GM12864 (cell line): ENCODE measurements around the gene ARHGAP23.

ENCODE experiments used
- DNase-seq: peaks from one replicate; pipeline ENCODE4 v3.0.0-alpha.2; 2011; ENCODE audit warnings: low read depth
- H3K4me3 ChIP-seq: 2 replicates; pipeline ENCODE4 v1.5.1; 2011; ENCODE audit warnings: mild to moderate bottlenecking, low read depth, low read length, control low read depth
- TF ChIP-seq, protein P1 (sequence below): IDR thresholded peaks from 2 replicates; pipeline ENCODE4 v1.5.1; 2011; ENCODE audit warnings: low read depth, mild to moderate bottlenecking, moderate library complexity, low read length, control low read depth, inconsistent platforms; ENCODE audit errors: missing control alignments

The ARHGAP23 gene

GRCh38 chr17:38428643-38429371 is 543 bp downstream of the ARHGAP23 start:
- DNase-seq = no peak
- TF ChIP-seq, protein P1, sequence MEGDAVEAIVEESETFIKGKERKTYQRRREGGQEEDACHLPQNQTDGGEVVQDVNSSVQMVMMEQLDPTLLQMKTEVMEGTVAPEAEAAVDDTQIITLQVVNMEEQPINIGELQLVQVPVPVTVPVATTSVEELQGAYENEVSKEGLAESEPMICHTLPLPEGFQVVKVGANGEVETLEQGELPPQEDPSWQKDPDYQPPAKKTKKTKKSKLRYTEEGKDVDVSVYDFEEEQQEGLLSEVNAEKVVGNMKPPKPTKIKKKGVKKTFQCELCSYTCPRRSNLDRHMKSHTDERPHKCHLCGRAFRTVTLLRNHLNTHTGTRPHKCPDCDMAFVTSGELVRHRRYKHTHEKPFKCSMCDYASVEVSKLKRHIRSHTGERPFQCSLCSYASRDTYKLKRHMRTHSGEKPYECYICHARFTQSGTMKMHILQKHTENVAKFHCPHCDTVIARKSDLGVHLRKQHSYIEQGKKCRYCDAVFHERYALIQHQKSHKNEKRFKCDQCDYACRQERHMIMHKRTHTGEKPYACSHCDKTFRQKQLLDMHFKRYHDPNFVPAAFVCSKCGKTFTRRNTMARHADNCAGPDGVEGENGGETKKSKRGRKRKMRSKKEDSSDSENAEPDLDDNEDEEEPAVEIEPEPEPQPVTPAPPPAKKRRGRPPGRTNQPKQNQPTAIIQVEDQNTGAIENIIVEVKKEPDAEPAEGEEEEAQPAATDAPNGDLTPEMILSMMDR = no peak
- H3K4me3 ChIP-seq = peak overlapping the region; percentile 74

DNA sequence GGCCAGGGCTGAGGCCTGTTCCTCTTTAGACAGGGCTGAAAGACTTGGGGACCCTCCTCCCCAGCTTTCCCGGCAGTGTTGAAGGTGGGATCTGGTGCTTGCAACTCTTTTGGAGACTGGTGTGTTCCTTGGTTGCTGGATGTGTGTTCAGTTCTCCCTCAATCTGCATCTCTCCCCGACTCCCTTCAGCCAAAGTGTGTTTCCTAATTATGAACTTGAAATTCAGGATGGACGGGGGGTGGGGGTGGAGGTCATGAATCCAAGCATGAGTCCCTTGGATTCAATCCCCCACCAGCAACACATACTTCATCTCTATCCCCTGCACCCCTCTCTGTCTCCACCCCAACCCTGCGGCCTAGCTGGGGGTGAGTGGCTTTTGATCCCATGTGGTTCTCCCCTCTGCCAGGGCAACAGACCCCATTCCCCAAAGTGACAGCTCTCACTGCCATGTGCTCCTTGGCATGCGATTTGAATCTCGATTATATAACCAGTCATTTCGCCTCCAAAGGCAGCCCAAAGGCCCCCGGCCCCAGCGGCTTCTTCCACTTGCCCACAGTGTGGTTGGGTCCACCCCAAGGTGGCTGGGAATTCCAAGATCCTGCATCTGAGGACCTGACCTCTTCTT is 1.3 kb downstream of the ARHGAP23 start:
- H3K4me3 ChIP-seq = no peak overlapping the region
- TF ChIP-seq, protein P1 = no peak
- DNase-seq = no peak

DNA sequence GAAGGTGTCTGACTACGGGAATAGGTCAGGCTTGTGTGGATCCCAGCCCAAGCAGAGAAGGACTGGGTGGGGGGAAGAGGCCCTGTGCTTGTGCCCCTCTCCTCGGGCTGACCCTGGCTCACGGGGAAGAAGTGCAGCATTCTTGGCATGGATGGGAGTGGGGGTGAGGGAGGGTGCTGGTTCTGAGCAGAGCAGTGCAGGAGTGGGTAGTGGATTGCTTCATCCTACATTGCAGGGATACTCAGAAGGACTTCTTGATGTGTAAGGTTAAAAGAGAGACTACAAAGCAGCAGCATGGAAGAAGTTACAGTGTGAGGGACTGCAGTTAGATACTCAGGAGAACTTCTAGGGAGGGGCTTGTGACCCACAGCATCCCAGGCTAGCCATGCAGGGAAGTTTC is 2.1 kb downstream of the ARHGAP23 start:
- TF ChIP-seq, protein P1 = no peak
- DNase-seq = no peak

DNA sequence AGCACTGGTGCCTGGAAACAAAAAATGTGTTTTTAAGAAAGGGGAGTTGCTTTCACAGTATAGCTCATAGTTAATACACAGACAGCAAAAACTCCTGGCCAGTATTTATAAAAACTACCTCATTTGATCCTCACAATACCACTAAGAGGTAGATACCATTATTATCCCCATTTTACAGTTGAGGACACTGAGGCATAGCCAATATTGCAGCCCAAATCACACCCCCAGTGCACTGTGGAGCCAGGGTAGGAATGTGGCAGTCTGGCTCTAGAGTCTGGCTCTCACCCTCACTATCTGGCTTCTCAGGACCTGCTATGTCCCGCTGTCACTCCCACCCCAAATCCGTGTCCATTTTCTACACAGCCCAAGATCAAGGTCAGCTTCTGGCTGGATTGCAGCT is 2.6 kb downstream of the ARHGAP23 start:
- H3K4me3 ChIP-seq = no peak overlapping the region
- no peak for DNase-seq
- TF ChIP-seq, protein P1 = no peak

More for the DNA sequence above, 2.1 kb downstream of the ARHGAP23 start:
- H3K4me3 ChIP-seq = no peak overlapping the region

GRCh38 chr17:38431346-38432145 is 3.3 kb downstream of the ARHGAP23 start:
- no peak overlapping the region for H3K4me3 ChIP-seq
- TF ChIP-seq, protein P1 = no peak
- no peak for DNase-seq

GRCh38 chr17:38434178-38434665 is 6.0 kb downstream of the ARHGAP23 start:
- TF ChIP-seq, protein P1 = no peak
- DNase-seq = no peak

More at GRCh38 chr17:38434178-38434665, 6.0 kb downstream of the ARHGAP23 start:
- no peak overlapping the region for H3K4me3 ChIP-seq
